Activated CD4-positive, alpha-beta T cell treated with anti-CD3 and anti-CD28 coated beads, Interleukin-2, amount 50 U/mL, for 16 hours (primary cell): Measurements from ENCODE around the gene FAM228B.
"Not testable (repeated sequence)": the region's sequence is repeated elsewhere in the genome, so short reads cannot be mapped to it uniquely, and the experiment has no call there.

Source experiments
- DNase-seq: peaks from one replicate; pipeline ENCODE4 v3.0.0-alpha.2; 2020

FAM228B gene

GRCh38 chr2:24123195-24123921 lies at the start of gene FAM228B, which contains the start of gene PFN4:
FAM228B (plus strand) TSS chr2:24123469; CDS start chr2:24124362, 893 bp downstream.
PFN4 (minus strand) TSS chr2:24123334; CDS start chr2:24122535, 799 bp downstream.
- DNase-seq = peak; percentile 82

GRCh38 chr2:24073816-24074215 lies 49.5 kb upstream of the FAM228B start:
- peak; percentile 51 for DNase-seq

GRCh38 chr2:24075259-24075658 lies 48.0 kb upstream of the FAM228B start:
- no peak for DNase-seq

- peak; percentile 99 for DNase-seq
Observed at GRCh38 chr2:24075915-24076848, 47.1 kb upstream of the FAM228B start, which contains the start of gene SF3B6. SF3B6 (minus strand) TSS chr2:24076326; CDS start chr2:24076229, 97 bp downstream.

- DNase-seq = no peak
Observed at GRCh38 chr2:24076849-24077534, 46.3 kb upstream of the FAM228B start.

GRCh38 chr2:24077535-24077877 lies 45.8 kb upstream of the FAM228B start:
- DNase-seq = no peak

GRCh38 chr2:24077879-24078278 lies 45.4 kb upstream of the FAM228B start:
- DNase-seq = no peak

GRCh38 chr2:24080701-24081100 lies 42.6 kb upstream of the FAM228B start:
- no peak for DNase-seq

- no peak for DNase-seq
Observed at GRCh38 chr2:24082787-24083566, 40.3 kb upstream of the FAM228B start.

- DNase-seq = peak; percentile 56
Observed at GRCh38 chr2:24083567-24084385, 39.5 kb upstream of the FAM228B start.

- peak; percentile 83 for DNase-seq
Observed at GRCh38 chr2:24084386-24085199, 38.7 kb upstream of the FAM228B start, which contains the start of gene TP53I3. TP53I3 (minus strand) TSS chr2:24084834; CDS start chr2:24084326, 508 bp downstream.

GRCh38 chr2:24085200-24085489 lies 38.1 kb upstream of the FAM228B start:
- no peak for DNase-seq

- no peak for DNase-seq
Observed at GRCh38 chr2:24086241-24086640, 37.0 kb upstream of the FAM228B start.

GRCh38 chr2:24087032-24087431 lies 36.2 kb upstream of the FAM228B start:
- no peak for DNase-seq

GRCh38 chr2:24088821-24089359 lies 34.4 kb upstream of the FAM228B start:
- DNase-seq = no peak

- DNase-seq = not testable (repeated sequence)
Observed at GRCh38 chr2:24093270-24093669, 30.0 kb upstream of the FAM228B start.

- DNase-seq = not testable (repeated sequence)
Observed at GRCh38 chr2:24095171-24095677, 28.0 kb upstream of the FAM228B start.

GRCh38 chr2:24100732-24101131 lies 22.5 kb upstream of the FAM228B start:
- DNase-seq = not testable (repeated sequence)

- no peak for DNase-seq
Observed at GRCh38 chr2:24101992-24102391, 21.3 kb upstream of the FAM228B start.

GRCh38 chr2:24102677-24103076 lies 20.6 kb upstream of the FAM228B start:
- DNase-seq = no peak
